ENCODE results near the gene CORO2A. TPM values are rescaled to one million over a fixed set of nuclear protein-coding genes. Genes with fewer than 3 reads are reported as not detected.

The CORO2A gene
- total and polyA plus RNA-seq, 2 donors (not counting 3 experiments of a cell fraction or from before 2014, with no cell fraction given): 0.35 to 0.53 TPM

DNA sequence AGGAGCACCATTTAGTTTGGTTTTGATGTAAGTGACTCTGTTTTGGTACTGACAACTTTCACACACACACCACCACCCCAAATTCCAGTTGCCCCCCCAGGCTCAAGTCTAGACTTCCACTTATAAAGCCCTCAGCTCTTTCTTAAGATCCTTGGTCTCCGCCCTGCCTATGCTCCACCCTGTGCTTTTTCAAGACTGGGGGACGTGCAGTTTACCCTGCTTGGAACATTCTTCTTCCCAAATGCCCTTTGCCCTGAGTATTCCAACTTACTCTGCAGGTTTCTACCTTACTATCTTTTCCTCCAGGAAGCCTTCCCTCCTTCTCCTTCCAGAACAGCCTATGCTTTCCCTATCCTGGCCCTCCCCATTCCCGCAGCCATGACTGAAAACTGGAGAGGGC, 72.0 kb downstream of the CORO2A start:
- no peaks in the 10 kb centered on the region for H3K27me3 ChIP-seq (ENCODE audit: control insufficient read depth in 2 of 2, insufficient read depth in 2 of 2, low read length in 2 of 2)
- POLR2A ChIA-PET: no interaction called here
- H3K9me3 ChIP-seq (replicated peaks; ENCODE audit: control insufficient read depth, insufficient read depth, low read length): no peaks in the 10 kb centered on the region
- H3K27ac ChIP-seq (ENCODE audit: insufficient read depth, low read depth, low read length): no peak overlapping the region
- no peak overlapping the region for H3K4me2 ChIP-seq (ENCODE audit: insufficient read depth, low read length)
- no peaks in the 10 kb centered on the region for H3K36me3 ChIP-seq (ENCODE audit: control insufficient read depth in 2 of 2, extremely low read depth in 1 of 2, insufficient read depth in 2 of 2, low read length in 2 of 2)
- peak overlapping the region; percentile 9 for H2AFZ ChIP-seq (ENCODE audit: low read depth, low read length)
- H3K79me2 ChIP-seq (ENCODE audit: control insufficient read depth, insufficient read depth, low read length): no peaks in the 10 kb centered on the region
- dilution Hi-C loops (cut with MboI; ENCODE audit: extremely low pct_ligation_motif_present, low sequenced_read_pairs): no loop called here
- H3K4me1 ChIP-seq (ENCODE audit: control insufficient read depth, extremely low read depth, insufficient read depth, low read length): peaks cover 12% of the 10 kb centered on the region
- no peaks in the 10 kb centered on the region for H3K9me1 ChIP-seq (replicated peaks; ENCODE audit: control insufficient read depth, extremely low read depth, insufficient read depth, low read length)
- TF ChIP-seq EZH2 (IDR thresholded peaks at IDR 0.05; ENCODE audit: borderline replicate concordance, low read depth, low read length, severe bottlenecking) (no peak), MYC (IDR thresholded peaks at IDR 0.05; ENCODE audit: low read depth, low read length) (no peak), POLR2A (IDR thresholded peaks at IDR 0.05; ENCODE audit: low read depth, low read length) (no peak), FOS (IDR thresholded peaks at IDR 0.05; ENCODE audit: borderline replicate concordance, insufficient read depth, low read length) (no peak), JUN (IDR thresholded peaks at IDR 0.05; ENCODE audit: borderline replicate concordance, insufficient read depth, insufficient read length, low read depth) (no peak), GATA2 (IDR thresholded peaks at IDR 0.05; ENCODE audit: insufficient read depth, insufficient read length, low read depth, low read length) (no peak), POLR2AphosphoS5 (IDR thresholded peaks at IDR 0.05; ENCODE audit: insufficient read depth, low read depth, low read length) (no peak)
- TF ChIP-seq, protein P1, sequence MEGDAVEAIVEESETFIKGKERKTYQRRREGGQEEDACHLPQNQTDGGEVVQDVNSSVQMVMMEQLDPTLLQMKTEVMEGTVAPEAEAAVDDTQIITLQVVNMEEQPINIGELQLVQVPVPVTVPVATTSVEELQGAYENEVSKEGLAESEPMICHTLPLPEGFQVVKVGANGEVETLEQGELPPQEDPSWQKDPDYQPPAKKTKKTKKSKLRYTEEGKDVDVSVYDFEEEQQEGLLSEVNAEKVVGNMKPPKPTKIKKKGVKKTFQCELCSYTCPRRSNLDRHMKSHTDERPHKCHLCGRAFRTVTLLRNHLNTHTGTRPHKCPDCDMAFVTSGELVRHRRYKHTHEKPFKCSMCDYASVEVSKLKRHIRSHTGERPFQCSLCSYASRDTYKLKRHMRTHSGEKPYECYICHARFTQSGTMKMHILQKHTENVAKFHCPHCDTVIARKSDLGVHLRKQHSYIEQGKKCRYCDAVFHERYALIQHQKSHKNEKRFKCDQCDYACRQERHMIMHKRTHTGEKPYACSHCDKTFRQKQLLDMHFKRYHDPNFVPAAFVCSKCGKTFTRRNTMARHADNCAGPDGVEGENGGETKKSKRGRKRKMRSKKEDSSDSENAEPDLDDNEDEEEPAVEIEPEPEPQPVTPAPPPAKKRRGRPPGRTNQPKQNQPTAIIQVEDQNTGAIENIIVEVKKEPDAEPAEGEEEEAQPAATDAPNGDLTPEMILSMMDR (IDR thresholded peaks at IDR 0.05; ENCODE audit: extremely low read depth in 1 of 2, insufficient read depth in 1 of 2, low read depth in 1 of 2, low read length in 2 of 2): no peak
- TF ChIP-seq, protein P2, sequence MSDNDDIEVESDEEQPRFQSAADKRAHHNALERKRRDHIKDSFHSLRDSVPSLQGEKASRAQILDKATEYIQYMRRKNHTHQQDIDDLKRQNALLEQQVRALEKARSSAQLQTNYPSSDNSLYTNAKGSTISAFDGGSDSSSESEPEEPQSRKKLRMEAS (IDR thresholded peaks at IDR 0.05; ENCODE audit: insufficient read depth, insufficient read length): no peak
- no peak for DNase-seq (ENCODE audit: low read depth, low spot score)
- intact Hi-C loops (cut with micrococcal nuclease): no loop called here
- no peaks in the 10 kb centered on the region for H4K20me1 ChIP-seq (replicated peaks; ENCODE audit: control insufficient read depth, extremely low read depth, insufficient read depth, low read length)
- no peak for FAIRE-seq
- no peak overlapping the region for H3K4me3 ChIP-seq (replicated peaks in 1 of 3; ENCODE audit: insufficient read depth in 1 of 3, low read depth in 1 of 3, low read length in 3 of 3)
- CTCF ChIA-PET: interaction anchor here (0.6 to 1.7 kb wide), 6 partner anchors 9 to 86 kb away, joined by 3 to 7 read pairs (median 3); no protein-coding TSS in a partner anchor
- no TSS peak for BruUV-seq (replicated peaks)
- H3K9ac ChIP-seq (replicated peaks; ENCODE audit: extremely low read depth, insufficient read depth, low read length): no peak overlapping the region
